T-helper 2 cell treated with Interferon-gamma antibody and Interleukin-4, amounts not matched to agents 100 ng/mL and 5 ng/mL, for 36 hours (primary cell): ENCODE measurements around the gene ALOX12B. TPM values are rescaled to one million over a fixed set of nuclear protein-coding genes. Genes with fewer than 3 reads are reported as not detected.

Experiments used
- intact Hi-C: fragments of 100-400 bp; cut with micrococcal nuclease; formaldehyde crosslinking; loops from one replicate; pipeline ENCODE4 v1.15.1; 2023
- total RNA-seq: library from RNA; stranded (reverse); gene quantifications from 2 replicates; pipeline ENCODE4 v1.2.3, GENCODE V29; 2022

The ALOX12B gene
- total RNA-seq, 1 donor from 2014 or later: not detected

DNA sequence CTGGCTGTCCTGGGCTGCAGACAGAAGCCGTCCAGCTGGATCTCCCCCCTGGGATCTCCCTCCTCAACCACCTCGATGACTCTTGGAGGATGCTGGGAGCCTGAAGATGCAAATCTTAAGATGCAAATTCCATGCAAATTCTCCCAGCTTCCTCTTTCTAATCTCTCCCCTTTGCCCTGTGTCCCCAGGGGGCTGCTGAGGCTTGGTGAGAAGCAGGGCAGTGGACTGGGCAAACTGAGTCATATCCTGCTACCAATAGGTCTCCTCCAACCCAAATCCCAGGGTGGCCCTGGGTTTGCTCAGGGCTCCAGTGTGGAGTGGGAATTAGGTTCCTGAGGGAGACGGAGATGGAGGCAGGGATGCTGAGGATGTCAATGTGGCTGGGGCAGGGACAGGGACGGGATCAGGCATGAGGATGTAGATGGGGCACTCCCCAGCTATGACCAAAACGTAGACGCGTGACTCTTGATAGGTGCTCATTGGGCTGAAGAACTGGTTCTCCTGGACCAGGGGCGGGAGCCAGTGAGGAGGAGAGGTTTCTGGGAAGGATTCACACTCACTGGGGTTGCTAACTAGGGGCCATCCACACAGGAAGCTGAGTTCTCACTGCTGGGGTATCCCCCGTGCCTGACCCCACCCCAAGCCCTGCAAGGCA lies 3.6 kb upstream of the ALOX12B start:
- intact Hi-C loops: no loop called here

DNA sequence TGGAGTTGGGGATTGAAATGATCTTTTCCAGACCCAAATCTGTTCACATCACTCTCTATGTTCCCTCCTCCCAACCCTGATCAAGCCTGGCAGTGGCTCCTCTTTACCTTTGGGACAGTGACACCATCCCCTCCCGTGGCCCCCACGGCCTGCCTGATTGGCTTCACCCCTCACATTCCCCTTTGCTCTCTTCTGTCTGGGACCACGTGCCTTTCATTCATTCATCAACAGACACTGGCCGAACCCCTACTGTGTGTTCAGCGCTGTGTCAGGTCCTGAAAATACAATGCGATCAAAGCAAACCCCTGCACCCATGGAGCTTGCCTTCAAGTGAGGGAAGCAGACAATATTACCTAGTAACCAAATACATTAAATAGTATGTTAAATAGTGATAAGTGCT lies 2.2 kb upstream of the ALOX12B start:
- intact Hi-C loops: no loop called here

DNA sequence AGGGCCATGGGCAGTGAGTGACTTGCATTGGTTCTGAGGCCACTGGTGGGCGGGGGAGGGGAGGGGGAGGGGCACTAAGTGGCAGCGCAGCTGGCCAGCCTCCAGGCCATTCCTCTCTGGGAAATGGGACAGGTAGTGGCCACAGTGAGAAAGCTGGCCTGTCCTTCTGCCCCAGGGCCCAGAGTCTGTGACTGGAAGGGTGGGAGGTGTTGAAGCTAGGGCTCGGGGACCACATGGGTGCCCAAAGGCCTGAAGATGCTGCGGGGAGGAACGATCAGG lies 375 bp upstream of the ALOX12B start:
- intact Hi-C loops: no loop called here

DNA sequence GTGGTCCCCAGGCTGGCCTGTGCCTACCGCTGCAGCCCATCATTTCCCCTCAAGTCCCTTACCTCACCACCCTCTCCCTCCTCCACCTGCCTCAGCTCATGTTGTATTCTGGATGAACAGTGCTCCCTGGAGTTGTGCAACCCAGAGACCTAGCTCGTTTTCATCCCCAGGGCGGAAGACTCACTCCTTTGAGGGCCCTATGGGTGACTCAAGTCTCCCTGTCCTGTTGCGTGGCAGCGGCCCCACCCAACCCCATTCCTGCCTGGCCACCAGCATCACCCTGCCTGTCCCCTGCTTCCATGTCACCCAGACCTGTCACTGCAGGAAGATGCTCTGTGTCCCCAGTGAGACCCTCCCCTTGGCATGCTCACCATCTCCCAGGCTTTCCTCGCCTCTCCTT lies 3.3 kb downstream of the ALOX12B start:
- intact Hi-C loops: no loop called here

DNA sequence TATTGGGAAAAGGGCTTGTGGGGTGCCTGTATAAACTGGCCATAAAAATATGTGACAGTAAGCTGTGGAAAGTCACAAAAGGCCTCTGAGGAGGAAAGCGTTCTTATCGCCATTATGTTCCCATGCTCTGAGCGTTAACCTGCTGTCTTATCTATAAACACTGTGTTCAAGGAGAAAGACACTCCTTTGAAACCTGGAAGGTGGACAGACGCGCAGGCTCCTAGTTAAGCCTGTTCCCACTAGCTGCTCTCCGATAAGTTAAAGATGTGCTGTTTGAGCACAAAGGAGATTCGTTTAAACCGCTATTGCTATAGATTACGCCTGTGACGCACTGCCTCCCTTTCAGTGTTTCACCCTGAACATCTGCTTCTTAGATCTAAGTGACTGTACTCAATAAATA lies 5.2 kb downstream of the ALOX12B start:
- intact Hi-C loops: no loop called here

DNA sequence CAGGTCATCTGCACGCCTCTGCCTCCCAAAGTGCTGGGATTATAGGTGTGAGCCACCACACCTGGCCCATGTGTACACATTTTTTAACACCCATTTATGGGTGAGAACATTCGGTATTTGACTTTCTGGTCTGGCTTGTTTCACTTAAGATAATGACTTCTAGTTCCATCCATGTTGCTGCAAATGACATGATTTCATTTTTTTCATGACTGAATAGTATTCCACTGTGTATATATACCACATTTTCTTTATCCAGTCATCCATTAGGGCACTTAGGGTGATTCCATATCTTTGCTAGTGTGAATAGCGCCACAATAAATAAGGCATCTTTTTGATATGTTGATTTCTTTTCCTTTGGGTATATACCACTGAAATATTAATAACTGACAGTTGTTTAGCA lies 5.6 kb downstream of the ALOX12B start:
- intact Hi-C loops: no loop called here

DNA sequence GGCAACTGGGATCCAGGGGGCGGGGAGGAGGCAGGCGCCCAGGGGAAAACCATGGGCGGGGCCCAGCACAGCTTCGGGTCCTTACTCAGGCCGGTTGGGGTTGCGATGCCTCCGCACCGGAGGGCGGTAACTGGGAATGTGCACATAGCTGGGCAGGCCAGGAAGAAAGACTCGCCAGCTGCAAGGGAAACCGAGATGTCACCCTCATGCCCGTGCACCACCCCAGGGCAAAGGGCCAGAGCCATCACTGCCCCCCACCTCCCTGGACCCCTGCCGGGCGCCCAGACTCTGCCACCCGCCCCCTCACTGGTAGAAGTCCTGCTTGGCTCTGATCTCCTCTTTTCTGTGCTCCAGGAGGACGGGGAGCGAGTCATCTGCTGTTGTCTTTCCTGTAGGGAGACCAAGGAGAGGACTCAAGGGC lies 6.7 kb downstream of the ALOX12B start:
- intact Hi-C loops: no loop called here

DNA sequence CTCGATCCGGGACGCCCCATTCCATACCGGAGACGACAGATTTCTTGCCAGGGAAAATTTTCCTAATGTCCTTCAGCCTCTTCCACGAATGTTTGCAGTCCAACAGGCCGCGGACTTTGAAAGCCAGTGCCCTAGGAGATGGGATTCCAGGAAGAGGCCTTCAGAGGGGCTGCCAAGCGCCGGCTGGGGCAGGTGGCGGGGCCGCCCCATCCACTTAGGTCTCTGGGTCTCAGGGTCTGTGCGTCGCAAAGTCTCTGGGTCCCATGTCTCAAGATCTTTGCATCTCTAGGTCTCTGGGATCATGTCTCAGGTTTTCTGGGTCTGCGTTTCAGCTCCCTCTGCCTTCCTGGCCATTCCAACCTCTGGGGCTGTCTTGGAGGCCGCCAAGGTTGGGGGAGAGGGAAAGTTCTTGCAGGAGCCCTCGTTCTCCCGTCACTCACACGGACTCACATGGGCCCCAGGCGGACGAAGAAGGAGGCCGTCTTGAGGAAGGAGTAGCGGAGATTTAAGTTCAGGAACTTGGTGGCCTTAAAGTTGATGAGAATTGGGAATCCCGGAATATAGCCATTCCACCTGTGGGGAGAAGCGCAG lies 7.2 kb downstream of the ALOX12B start:
- intact Hi-C loops: no loop called here

DNA sequence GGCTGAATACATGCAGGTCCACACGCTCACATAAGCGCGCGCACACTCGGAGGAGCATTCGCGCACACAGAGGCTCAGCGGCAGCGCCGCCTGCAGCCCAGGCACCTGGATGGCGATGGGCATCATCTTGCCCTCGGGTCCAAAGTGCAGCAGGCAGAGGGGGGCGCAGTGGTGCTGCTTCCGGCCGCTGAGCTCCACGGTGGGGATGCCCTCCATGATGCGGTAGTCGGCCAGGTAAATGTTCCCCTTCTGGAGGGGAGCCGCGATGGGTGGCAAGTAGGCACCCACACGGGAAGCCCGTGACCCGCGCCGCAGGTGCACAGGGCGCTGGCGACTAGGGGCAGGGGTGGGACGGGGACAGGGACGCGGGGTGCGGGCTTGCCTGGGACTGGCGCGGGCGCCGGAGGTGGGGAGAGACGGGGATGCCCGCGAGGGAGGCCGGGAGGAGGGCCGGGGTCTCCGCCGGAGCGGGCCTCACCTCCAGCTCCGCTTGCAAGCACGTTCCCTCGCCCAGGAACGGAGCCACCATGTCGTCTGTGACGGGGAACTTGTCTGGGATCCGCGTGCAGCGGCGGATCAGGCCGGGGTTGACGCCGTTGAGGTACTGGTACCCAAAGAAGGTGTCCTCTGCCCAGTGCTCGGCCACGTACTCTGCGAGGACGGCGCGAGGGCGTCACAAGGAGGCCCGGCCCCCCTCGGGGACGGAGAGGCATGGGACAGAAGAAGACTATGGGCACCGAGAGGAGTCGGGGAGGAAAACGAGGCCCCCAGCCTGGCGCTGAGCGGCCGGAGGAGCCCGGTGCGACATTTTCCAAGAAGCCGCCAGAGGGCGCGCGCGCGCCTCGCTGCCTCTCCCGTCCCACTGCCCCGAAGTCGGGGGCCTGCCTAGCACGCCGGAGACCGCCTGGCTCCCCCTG lies 8.0 kb downstream of the ALOX12B start:
- intact Hi-C loops: loop anchor here (2.0 kb wide), 2 partner anchors 19 to 31 kb away; no protein-coding TSS in a partner anchor

DNA sequence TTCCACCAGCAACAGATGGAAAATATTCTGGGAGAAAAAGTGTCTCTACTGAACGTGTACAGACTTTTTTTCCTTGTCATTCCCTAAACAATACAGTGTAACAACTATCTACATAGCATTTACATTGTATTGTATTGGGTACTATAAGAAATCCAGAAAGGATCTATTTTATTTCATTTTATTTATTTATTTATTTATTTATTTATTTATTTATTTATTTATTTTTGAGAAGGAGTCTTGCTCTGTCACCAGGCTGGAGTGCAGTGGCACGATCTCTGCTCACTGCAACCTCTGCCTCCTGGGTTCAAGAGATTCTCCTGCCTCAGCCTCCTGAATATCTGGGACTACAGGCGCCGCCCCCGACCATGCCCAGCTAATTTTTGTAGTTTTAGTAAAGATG lies 9.6 kb downstream of the ALOX12B start:
- intact Hi-C loops: loop anchor here (2.0 kb wide), 2 partner anchors 17 to 33 kb away; no protein-coding TSS in a partner anchor

DNA sequence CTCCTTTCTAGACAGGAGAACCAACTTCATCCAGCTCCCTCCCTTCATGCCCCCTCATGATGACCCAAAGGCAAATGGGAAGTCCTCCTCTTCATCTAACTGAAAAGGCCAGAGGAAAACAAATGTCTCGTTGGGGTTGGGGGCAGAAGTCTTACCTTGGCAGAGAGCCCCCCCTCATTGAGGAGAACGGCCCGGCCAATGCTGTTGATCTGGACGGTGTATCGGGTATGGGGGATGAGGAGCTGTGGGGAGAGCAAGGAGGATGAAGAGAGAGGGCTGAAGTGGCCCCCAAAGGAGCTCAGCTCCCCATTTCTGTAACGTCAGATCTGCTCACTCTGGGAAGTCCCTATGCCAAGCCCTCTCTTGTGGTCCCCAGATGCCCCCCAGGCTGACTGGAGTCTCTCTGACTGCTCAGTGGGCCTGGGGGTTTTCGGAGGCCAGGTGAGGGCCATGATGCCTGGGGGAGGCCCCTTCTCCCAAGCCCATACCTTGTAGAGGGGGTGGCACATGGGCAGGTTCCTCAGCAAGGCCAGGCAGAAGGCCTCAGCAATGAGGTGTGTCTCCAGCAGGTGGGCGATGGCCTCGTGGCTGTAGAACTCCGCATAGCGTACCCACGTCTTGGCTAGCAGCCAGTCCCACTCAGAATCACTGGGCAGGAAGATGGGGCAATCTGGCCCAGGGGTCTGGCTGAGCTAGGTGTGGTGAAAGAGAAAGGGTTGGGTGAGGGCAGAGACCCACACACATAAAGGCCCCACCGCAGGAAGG lies 10.8 kb downstream of the ALOX12B start:
- intact Hi-C loops: no loop called here

DNA sequence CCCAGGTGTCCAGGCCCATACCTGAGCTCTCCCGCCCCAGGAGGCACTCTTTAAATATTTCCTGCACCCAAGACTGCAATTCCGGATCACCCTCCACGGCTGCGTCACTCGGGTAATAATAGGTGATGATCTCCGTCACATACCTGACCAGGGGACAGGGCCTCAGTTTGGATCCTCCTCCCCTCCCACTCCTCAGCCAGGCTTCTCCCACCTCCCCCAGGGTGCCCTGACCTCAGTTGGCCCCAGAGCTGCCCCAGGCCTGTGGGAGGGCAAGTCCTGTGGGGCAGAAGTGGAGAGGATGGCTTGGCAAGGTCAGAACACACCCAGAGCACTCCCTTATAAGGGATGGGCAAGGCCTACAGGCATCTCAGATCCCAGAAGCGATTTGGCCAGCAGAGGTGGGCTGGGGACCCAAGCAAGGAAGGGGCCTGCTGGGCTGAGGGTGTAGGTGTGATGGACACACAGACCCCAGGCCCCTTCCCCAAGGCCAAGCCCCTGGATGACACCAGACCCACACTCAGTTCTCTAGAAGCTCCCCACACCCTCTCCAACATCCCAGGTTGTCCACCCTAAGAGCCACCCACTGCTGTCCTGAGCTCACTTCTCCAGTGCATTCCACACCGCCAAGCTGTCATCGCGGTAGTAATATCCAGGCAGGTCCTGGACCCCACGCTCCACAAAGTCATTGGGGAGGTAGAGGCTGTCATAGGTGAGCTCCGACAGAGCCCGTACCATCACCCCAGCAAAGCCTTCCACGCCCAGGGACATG lies 11.8 kb downstream of the ALOX12B start:
- intact Hi-C loops: no loop called here

DNA sequence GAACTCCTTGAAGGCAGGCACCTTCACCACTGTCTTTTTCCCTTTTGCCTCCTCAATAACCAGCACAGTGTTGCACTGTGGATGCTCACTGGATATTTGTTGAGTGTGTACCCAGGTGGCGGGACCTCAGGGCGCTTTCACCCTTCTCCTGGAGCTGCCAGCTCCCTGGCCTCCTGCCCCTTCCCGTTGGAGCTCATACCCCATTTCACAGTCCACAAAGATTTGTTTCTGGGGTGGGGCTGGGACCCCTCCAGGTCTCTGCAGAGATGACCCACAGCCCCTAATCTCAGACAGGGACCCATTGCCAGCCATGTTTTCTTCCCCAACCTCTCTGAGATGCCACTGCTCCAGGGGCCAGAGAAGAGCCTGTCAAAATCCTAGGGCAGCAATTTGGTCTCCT lies 12.4 kb downstream of the ALOX12B start:
- intact Hi-C loops: no loop called here

DNA sequence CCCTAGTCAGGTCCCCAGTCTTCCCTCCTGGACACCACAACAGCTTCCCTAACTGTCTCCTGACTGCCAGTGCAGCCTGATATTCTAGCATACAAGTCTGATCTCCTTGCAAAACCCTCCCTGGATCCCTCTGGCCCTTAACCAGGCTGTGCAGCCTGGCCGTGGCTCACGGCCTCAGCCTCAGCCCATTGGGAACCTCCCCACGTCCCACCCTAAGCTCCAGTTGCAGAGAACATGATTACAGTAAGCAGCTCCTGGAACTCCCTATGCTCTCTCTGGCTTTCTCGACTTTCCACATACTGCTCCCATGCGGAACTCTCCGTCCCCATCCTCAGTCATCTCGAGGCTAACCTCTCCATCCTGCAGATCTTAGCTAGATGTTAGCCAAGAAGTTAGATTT lies 13.0 kb downstream of the ALOX12B start:
- intact Hi-C loops: no loop called here

DNA sequence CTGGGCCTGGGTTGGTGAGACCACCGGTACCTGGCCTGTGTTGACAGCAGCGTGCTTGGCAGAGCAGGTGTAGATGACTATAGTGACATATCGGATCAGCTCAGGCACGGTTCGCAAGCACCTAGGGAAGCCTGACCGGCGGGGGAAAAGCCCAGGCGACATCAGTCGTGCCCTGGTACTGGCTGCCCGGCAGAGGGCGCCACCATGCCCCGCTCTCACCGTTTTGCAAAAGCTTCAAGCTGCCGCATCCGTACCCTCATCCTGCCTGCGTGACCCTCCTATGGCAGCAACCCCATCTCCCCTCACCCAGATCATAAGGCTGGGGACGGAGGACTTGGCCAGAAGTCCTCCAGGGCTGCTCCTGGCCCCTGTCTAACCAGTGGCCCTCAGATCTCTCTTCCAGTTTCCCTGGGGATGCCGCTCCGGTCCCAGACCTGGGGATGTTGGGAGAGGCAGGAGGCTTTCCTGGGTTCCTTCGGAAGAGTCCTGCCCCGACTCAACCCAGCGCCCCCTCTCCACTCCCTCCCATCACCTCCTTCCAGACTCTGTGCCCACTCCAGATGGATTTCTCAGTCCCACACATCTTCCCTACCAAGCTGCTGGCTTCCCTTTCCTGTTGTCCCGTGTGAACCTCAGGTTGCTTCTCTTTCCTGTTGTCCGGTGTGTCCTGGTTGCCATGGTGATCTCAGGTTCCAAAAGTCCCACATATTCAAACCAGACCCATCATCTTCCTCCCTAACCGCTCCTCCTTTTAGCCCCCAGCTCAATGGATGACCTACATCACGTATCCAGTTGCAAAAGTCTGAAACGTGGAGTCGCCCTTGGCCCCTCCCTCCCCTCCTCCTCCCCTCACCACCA lies 13.7 kb downstream of the ALOX12B start:
- intact Hi-C loops: no loop called here

DNA sequence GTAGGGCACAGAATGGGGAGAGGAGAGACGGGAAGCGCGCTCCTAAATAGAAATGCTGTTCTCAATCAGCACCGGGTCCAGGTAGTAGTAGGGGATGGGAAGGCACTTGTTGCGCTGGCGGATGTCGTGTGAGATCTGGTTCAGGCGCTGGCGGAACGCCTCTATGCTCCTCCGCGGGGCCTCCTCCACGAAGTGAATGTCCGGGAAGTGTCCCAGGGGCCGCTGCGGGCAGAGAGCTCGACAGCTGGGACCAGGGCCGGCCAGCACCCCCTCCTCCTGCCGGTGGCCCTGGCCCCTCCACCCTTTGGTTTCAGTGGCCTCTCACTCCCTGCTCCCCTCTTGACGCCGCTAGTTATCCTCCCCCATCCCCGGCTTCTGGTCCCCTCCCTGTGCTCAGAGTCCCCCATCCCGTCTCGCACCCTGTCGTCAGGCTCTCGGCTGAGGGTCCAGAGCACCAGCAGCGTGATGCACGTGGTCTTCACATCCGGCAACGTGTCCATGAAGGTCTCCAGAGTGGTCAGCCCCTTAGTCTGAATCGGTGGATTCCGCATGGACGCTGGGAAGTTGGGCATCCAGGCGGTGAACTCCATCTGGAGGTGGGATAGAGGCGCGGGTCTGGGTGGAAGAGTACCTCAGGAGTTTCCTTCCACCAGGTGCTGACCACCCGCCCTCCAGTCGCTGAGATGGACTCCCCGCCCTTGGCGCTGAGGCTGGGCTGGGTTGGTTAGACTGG lies 14.6 kb downstream of the ALOX12B start:
- intact Hi-C loops: no loop called here

DNA sequence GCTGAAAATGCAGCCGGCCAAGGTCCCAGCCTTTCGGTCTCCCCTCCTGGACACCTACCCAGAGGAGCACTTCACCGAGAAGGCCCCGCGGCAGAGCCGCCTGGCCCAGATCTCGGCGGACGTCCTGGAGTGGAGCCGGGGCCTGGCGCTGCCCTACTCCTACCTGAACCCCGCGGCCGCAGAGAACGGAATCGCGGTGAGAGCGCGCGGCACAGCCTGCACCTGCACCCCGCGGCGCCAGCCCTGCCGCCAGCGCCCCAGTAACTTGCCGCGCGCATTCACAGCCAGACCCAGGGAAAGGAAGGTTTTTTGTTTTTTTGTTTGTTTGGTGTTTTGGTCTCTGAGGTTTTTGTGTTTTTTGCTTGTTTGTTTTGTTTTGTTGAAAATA lies 15.2 kb downstream of the ALOX12B start:
- intact Hi-C loops: no loop called here

DNA sequence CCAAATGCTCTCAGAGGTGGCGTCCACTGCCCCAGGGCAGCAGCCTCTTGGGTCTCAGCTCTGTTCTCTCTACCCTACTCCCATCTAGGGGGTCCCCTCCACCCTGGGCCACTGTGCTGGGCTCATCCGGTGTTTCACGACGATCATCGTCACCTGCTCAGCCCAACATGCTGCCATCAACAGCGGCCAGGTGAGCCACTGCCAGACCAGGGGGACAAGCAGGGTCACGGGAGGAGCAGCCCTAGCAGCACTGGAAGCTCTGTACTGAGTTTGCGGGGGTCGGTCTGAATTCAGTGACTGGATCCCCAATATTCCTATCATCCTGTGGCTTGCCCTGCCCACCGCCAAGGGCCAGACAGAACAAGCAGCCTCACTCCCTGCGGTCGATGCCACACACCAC lies 16.0 kb downstream of the ALOX12B start:
- intact Hi-C loops: no loop called here

DNA sequence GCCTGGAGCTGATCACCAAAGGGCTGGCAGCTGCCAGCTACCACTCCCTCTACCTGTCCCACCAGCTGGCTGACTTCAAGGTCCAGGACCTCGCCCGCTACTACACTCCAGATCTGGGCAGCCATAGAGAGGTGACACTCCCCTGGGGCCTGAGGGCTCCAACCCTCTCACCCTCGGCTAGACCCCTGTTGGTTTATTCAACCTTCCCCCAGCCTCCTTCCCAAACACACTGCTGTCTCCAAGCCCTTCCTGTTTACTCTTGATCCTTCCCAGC lies 18.0 kb downstream of the ALOX12B start:
- intact Hi-C loops: no loop called here
